Effector CD8-positive, alpha-beta T cell (primary cell): Measurements from ENCODE around the gene TWSG1.
"Not testable (repeated sequence)": the region's sequence is repeated elsewhere in the genome, so short reads cannot be mapped to it uniquely, and the experiment has no call there.

Source experiments
- DNase-seq: peaks from one replicate; lab custom pipeline; 2025; lab: John Stamatoyannopoulos, UW

TWSG1 gene

DNA sequence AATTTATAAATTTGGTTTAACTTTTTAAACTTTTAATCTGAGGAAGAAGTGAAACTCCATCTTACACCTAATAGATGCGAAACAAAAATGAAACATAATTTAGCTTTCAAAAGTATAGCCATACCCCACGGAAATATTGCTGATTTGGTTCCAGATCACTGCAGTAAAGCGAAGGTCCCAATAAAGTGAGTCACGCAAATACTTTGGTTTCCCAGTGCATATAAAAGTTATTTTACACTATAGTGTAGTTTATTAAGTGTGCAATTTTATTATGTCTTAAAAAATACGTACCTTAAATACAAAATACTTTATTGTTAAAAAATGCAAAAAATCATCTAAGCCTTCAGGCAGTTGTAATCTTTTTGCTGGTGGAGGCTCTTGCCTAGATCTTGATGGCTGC lies 55.1 kb downstream of the TWSG1 start:
- no peak for DNase-seq

DNA sequence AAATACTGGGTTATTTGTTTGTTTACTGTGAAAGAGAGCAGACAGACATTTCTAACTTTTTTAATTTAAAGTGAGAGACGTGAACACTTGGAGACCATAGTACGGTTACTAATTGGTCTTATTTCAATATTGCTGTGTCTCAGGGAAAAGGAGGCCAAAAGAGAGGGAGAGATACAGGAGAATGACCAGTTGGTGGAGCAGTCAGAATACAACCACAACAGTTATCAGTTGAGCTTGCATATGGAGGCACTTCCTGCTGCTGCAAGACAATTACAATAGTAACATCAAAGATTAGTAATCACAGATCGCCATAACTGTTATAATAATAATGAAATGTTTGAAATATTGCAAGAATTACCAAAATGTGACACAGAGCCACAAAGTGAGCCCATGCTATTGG lies 58.2 kb downstream of the TWSG1 start:
- DNase-seq = no peak

DNA sequence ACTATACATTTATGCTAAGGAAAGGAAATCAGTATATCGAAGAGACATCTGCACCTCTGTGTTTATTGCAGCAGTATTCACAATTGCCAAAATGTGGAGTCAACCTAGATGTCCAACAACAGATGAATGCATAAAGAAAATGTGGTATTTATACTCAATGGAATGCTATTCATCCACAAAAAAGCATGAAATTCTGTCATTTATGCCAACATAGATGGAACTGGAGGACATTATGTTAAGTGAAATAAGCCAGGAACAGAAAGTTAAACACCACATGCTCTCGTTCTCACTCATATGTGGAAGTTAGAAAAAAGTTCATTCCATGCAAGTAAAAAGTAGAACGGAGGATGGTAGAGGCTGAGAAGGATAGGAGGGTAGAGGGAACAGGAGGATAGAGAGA lies 59.5 kb downstream of the TWSG1 start:
- no peak for DNase-seq

DNA sequence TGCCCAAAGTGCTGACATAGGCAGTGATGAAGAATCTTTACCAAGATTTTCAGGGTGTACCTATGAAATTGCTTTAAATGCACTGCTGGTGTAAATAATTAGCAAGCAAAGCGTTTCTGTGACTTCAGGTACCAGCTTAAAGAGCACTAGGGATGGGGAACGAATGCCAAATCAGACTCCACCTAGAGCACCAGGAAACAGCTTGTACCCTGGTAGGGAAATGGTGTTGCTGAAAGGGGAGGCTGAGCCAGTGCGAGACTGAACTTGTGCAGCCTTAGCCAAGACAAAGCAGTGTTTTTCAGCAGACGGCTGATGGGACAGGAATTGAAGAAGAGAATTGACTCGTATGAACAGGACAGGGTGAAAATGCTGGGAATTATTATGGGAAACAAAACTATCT lies 65.6 kb downstream of the TWSG1 start:
- no peak for DNase-seq

DNA sequence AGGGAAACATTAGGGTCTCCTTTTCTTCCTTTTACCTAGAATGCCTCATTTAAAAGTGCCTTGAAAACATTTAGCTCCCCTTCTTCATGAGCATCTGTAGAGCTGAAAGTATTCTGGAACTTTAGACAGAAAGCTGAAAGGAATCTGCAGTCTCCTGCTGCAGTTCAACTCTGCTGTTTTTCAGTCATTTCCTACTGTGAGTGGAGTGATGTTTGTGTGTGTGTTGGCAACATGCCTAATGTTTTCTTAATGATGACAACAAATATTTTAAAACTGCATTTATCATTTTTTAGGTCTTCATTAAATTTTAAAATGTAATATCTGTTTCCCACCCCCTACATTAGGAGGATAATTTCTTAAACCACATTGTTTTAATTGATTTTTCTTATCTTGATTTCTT lies 66.6 kb downstream of the TWSG1 start:
- no peak for DNase-seq

DNA sequence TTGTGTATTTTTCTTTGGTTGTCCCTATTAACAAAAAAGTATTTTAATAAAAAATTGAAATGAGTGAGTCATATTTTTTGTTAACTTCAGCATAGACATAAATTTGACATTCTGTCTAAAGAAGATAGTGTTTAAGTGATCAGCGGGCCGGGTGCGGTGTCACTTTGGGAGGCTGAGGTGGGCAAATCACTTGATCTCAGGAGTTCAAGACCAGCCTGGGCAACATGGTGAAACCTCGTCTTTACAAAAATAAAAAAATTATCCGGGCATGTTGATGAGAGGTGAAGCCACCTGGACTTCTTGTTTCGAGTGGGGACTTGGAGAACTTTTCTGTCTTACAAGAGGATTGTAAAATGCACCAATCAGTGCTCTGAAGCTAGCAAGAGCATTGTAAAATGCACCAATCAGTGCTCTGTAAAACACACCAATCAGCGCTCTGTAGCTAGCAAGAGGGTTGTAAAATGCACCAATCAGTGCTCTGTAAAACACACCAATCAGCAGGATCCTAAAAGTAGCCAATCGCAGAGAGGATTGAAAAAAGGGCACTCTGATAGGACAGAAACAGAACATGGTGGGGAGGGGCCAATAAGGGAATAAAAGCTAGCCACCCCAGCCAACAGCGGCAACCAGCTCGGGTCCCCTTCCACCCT lies 67.9 kb downstream of the TWSG1 start:
- not testable (repeated sequence) for DNase-seq

DNA sequence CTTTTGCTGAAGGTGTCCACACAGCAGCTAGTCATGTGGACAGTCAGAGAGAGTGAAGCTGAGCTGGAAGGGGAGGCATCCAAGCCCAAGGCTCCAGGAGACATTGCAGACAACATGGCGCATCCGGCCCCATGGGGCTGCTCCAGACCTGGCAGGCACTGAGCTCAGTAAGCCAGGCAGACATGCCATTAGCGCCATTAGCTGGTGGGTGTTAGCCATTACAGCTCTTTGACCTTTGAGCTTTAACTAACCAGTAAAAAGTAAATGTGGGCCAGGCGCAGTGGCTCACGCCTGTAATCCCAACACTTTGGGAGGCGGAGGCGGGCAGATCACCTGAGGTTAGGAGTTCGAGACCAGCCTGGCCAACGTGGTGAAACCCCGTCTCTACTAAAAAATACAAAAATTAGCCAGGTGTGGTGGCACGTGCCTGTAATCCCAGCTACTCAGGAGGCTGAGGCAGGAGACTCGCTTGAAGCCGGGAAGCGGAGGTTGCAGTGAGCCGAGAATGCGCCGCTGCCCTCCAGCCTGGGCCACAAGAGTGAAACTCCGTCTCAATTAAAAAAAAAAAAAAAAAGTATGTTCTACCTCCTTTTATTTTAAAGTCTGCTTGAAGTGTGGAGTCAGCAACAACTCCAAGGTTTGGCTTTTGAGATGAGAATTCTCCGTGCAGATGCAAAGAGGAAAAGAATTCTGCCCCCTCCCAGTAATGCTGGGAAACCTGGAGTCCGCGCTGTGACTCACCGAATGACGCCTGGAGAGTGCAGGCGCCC lies 69.4 kb downstream of the TWSG1 start:
- DNase-seq = no peak

DNA sequence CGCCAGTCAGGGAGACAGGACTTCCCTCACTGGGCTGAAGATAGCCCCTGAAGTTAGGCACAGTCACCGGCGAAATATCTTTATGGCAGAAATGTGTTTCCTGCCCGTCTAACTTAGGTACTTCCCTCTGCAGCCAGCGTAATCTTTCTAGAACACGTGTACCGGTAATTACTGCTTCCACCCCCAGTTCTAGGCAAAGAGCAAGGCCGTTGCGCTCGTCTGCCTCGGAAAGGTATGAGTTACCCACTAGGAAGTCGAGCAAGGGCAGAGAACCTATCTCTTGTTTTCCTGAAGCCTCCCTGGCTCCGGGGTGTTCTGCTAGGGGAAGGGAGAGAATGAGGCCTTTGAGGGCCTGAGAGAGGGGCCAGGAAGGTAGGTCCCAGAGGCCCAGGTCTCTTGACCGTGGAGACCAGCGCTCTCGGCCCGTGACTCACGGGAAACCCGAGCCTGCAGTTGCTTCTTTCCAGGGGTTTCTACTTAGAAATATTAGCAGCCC lies 70.0 kb downstream of the TWSG1 start:
- no peak for DNase-seq

DNA sequence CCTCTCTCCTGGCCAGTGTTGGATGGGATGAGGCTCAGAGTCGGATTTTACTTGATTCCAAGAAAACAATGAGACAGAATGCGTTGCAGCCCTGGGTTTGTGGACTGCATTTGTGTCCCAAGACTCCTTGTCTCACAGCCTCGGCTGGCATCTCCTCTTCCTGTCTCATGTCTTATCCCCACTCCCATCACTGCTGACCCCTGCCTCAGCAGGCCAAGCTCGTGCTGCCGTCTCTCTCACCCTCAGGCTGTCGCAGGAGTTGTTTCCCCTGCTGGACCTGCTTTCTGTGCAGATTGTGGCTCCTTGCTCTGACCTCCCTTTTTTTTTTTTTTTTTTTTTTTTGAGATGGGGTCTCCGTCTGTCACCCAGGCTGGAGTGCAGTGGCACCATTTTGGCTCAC lies 70.6 kb downstream of the TWSG1 start:
- no peak for DNase-seq

DNA sequence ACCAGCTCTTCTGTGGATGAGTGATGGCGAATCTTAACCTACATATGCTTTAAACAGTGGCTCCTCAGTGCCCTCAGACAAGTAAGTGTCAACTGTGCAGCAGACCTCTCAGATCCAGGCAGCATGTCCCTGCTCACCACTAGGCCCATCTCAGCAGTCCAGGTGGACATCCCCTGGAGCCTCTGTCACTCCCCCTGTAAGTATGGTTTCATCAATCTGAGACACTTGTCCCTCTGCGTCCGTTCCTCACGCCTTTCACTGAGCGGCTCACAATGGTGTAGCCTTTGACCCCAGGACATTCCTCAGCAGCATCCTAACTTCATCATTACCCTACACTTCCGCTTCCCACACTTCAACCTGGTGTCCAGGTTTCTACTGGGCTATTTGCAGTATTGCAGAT lies 71.4 kb downstream of the TWSG1 start:
- no peak for DNase-seq

DNA sequence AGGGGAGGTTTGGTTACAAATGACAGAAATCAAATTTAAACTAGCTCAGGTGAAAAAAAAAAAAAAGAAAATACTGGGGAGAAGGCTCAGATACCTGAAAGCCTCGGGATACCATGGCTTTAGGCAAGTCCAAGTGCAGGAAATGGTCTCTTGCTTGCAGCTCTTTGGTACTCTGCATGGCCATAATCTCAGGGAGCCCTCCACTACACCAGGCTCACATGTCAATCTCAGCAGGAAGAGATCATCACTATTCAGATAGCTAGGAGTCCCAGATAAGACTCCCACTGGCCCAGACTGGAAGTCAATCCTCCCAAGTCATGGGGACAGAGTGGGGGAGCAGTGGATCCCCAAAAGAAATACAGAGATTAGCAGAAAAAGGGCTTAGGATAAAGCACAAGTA lies 75.9 kb downstream of the TWSG1 start:
- no peak for DNase-seq

DNA sequence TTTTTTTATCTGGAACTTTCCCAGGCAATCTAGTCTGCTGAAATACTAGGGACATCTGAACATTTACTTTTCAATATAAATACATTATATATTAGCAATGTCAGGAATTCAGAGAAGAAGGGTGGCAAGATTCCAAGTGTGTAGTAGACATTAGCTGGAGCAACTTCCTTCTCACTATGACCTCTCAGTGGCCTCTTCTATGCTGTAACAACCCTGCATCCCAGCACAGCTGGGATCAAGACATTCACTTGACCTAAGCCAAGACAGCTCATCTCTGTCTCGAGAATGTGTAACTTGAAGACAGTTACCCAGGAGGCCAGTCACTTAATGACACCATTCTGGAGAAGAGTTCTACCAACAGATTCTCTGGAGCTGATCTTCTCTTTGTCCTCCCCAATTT lies 79.0 kb downstream of the TWSG1 start:
- DNase-seq = no peak

DNA sequence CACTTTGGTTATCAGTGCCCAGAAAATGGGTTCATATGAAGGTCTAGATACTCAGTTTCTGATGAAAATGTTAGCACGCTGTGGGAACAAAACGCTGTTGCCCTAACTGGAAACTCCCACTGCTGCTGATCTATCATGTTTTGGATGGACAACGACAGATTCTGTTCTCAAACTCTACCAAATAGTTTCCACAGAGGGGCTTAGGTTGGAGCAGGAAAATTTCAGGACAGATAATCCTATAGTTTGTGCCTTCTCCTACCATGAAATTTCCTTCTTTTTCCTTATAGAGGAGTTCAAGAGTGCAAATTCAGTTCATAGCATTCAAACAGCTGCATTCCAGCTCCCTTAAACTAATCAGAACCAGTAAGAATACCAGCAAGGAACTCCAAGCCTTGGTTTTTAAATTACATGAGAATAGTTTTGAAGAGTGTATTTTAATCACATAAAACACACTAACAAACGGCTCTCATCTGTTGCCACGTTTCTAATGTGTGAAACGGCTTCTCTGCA lies 82.0 kb downstream of the TWSG1 start:
- DNase-seq = no peak

DNA sequence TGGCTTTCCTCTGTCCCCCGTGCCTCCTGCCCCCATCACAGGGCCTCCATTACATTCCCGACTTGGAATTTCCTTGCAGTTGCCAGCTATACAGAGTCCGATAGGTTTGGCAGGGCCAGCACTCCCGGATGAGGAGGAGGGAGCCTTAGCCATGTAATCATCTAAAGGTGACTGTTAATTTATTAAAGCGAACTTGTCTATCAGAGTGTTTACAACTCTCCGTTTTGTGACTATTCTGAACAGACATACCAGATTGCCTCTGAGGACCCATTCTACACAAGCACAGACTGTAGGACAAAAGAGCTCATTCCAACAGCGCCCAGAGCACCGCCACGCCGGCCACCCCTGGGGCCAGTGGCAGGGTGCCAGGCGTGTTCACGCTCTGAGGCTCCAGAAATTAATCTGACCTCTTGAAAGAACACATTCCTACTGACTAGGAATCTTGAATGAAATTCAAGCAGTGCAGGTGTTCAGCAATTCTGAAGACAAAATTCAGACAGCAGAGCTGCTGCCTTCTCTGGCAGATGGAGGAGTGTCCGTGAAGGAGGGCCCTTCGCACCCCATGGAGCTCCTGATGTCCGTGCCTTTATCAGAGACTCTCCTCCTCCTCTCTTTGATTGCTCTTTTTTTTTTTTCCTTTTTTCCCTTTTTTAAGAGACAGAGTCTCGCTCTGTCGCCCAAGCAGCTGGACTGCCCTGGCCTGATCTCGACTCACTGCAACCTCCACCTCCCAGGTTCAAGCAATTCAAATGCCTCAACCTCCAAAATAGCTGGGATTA lies 82.7 kb downstream of the TWSG1 start:
- DNase-seq = no peak

DNA sequence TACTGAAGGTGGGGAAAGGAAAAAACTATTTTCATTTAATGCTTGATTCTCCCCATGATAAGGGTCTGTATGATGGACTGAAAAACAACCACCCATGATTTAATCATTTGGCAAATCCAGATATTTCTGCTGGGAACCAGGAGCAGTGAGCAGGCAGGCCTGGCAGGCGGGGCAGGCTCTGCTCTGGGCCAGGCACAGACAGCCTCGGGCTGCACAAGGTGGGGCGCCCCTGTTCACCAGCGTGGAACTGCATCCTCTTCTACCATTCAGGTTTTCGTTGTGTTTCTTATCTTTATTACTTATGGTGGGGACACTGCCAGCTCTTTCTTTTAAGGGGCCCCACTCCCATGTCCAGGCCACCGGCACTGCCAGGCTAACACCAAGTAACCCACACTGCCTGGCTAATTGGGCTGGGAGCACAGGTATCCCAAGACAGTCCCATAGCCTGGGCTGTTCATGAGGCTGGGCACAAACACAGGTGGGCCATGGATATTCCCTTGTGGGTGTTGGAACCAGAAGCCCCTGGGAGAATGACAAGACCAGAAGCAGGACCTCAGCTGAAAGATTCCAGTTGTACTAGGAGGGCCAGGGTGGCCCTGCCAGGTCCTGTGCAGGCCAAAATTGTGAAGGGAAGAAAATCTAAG lies 83.6 kb downstream of the TWSG1 start:
- DNase-seq = no peak

DNA sequence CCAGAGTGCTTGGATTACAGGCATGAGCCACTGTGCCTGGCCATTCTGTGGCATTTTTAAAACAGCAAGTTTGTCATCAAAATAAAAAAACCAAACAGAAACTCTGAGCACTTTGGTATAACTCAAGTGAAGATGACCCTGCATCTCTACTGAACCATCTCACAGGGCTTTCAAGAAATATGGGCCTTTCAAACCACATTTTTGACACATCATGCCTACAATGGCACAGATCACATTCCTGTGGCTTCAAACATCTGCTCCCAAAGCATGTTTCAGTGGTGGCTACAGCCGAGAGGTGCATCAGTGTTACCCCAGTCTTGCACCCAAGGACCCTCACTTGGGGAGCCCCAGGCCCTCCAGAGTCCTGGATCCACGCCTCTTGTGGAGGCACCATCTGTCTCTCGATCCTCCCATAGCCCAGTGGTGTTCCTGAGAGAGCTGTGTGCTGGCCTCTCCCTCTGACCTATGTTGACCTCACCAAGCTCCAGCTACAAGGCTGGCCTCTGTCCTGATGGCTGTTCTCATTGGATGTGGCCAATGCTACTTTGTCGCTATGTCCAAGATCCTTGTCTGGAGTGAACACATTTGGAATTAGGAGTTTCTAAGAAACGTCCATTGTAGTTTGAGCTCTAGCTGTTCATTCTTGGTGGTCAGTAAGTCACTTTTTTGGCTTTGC lies 85.5 kb downstream of the TWSG1 start:
- no peak for DNase-seq

DNA sequence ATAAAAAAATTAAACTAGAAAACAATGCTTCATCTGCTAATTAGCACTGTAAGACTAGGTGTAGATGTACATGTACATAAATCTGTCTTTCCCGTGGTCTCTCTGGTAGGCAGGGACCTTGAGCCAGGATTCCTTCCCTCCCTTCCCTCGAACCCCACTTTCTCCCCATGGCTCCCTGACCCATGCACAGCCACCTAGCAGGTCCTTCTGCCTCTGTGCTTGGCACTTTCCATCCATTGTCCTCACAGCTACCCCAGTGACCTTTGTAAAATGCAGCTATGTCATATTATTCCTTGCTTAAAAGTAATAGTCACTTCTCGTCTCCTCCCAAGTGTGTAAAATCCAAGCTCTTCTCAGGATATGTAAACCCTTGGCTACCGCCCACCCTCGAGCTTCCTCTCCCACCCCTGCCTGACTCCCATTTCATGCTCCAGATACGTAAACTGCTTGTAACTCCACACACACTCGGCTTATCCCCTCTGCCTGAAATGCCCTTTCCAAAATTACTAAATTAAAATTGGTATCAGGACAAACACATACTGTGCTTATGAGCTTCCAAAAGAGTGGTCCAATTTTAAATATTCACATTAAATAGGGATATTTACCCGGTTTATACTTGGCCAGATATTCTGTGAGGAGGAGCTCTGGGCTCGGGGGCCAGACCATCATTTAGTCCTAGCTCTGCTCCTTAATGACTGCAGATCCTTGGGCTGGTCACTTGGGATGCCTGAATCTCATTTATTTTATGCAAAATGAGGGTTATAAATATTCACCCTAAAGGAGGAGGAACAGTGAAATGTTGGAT lies 86.7 kb downstream of the TWSG1 start:
- DNase-seq = no peak

DNA sequence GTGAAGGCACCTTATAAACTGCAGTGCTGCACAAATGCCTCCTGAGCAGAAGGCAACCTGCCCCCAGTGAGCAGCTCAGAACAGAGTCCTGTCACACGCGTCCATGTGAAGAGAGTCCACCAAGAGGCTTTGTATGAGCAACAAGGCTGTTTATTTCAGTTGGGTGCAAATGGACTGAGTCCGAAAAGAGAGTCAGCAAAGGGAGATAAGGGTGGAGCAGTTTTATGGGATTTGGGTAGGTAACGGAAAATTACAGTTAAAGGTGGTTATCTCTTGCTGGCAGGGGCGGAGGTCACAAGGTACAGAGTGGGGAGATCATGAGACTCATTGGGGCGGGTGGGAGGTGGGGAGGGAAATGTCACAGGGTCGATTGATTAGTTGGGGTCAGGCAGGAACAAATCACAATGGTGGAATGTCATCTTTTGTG lies 87.3 kb downstream of the TWSG1 start:
- DNase-seq = no peak

DNA sequence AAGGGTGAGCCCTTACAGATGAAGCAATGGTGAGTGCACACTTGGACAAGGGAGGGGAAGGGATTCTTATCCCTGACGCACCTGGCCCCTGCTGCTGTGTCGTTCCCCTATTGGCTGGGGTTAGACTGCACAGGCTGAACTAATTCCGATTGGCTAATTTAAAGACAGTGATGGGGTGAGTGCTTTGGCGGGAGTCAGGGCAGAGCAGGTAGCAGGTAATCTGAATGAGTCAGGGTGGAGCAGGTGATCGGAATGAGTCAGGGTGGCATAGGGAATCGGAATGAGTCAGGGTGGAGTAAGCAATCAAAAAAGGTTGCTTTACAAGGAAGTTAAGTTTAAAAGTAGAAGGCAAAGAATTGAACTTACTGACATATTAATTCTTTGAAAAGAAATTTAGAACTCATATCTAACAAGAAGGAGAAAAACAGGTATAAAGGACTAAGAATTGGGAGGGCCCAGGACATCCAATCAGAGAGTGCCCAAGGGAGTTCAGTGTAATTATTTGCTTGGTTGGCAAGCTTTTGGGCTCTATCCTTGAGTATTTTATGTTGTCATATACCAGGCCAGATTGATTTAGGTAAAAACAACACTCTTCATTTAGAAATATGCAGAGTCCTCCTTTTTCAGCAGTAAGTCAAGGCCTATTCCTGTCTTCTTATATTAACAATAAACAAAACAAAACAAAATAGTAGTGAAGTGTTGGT lies 88.4 kb downstream of the TWSG1 start:
- no peak for DNase-seq

DNA sequence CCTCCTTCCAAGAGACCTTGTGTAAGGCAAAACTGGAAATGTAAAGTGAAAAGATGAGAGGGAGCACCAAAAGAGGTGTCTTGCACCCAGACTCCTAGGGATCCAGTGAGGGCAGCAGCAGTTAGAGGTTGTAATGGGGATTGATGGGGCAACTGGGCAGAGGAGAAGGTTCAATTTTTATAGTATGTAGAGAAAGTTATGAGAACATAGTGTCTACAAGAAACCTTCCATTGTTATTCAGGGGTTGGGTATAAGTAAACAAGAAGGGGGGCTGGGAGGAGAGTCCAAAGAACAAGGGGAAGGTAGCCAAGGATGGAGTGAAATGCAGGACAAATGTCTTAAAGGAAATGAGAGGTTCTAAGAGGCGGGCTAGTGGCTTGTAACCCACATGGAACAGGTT lies 89.1 kb downstream of the TWSG1 start:
- DNase-seq = not testable (repeated sequence)
